ENCODE results near the gene BLOC1S3. TPM values are rescaled to one million over a fixed set of nuclear protein-coding genes. Genes with fewer than 3 reads are reported as not detected.
A peak's percentile ranks its signal among the peaks of the same experiment; 100 is the strongest.

BLOC1S3 gene
- total and polyA plus RNA-seq, 4 donors = 4.2 to 17.3 (median 8.1) TPM

DNA sequence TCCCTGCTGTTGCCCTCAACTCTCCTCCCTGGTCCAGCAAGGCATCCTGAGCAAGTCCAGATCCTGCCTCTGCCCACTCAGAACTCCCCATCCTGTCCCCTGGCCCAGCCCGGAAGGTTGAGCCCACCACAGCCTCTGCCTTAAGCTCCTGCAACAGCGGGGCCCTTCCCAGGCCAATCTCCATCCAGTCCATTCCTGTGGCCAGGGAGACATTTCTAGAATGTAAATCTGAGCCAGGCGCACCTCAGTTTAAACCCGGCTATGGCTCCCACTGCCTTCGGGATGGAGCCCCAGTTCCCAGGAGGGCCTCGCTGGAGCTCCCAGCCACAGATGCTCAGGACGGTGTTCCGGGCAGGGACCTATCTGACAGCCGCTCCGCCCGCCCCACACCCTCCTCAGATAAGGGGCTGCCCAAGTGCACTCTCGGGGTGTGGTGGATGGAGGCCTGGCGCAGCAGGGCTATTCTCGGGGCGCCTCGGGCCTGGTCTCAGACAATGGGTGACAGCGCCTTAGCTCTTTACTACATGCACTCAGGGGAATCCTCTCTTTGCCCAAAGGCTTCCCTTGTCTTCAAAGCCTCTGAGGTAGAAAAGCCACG is 5.9 kb upstream of the BLOC1S3 start:
- Histone ChIP-seq H3K4me3 (no peak overlapping the region), H3K36me3 (ENCODE audit: control insufficient read depth in 4 of 4, insufficient read depth in 4 of 4, low read length in 4 of 4) (no peaks in the 10 kb centered on the region), H3K9me3 (ENCODE audit: control insufficient read depth in 4 of 4, insufficient read depth in 3 of 4, low read length in 3 of 4) (no peaks in the 10 kb centered on the region), H3K9ac (ENCODE audit: insufficient read depth in 1 of 2, low read length in 2 of 2) (no peak overlapping the region), H3K27ac (ENCODE audit: low read depth in 1 of 2, low read length in 1 of 2) (no peak overlapping the region), H3K4me1 (ENCODE audit: control insufficient read depth in 5 of 5, insufficient read depth in 5 of 5, low read length in 5 of 5) (peaks cover 0 to 12% (median 2%) of the 10 kb centered on the region in 5 donors), H3K27me3 (ENCODE audit: control insufficient read depth in 3 of 3, insufficient read depth in 3 of 3, low read length in 2 of 3) (no peaks in the 10 kb centered on the region)
- whole genome bisulfite sequencing, 2 donors = 92 to 94% methylated on average over 17 of the region's 18 CpGs
- ATAC-seq (ENCODE audit: insufficient read depth, low FRiP score) = no peak
- no peak for DNase-seq
- TF ChIP-seq, protein P1, sequence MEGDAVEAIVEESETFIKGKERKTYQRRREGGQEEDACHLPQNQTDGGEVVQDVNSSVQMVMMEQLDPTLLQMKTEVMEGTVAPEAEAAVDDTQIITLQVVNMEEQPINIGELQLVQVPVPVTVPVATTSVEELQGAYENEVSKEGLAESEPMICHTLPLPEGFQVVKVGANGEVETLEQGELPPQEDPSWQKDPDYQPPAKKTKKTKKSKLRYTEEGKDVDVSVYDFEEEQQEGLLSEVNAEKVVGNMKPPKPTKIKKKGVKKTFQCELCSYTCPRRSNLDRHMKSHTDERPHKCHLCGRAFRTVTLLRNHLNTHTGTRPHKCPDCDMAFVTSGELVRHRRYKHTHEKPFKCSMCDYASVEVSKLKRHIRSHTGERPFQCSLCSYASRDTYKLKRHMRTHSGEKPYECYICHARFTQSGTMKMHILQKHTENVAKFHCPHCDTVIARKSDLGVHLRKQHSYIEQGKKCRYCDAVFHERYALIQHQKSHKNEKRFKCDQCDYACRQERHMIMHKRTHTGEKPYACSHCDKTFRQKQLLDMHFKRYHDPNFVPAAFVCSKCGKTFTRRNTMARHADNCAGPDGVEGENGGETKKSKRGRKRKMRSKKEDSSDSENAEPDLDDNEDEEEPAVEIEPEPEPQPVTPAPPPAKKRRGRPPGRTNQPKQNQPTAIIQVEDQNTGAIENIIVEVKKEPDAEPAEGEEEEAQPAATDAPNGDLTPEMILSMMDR (IDR thresholded peaks at IDR 0.05; ENCODE audit: control extremely low read depth, extremely low read depth) = no peak

DNA sequence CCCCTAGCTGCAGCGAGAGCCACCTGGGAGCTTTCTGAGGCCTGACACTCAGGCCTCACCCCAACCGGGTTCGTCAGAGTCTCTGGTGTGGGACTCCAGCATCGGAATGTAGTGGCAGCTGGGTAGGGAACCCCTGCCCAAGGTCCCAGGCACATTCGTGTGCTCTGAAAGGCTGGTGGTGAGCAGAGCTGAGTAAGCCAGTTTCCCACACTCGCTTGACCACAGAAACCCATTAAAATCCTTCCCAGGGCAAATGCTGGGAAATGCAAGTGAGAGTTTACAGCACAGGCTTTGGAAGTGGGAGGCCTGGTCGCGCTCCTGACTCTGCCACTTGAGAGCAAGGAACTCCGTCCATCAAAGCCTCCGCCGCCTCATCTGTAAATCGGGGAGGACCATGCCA is 4.8 kb upstream of the BLOC1S3 start:
- Histone ChIP-seq H3K27me3 (ENCODE audit: control insufficient read depth in 3 of 3, insufficient read depth in 3 of 3, low read length in 2 of 3) (no peaks in the 10 kb centered on the region), H3K9me3 (ENCODE audit: control insufficient read depth in 4 of 4, insufficient read depth in 3 of 4, low read length in 3 of 4) (no peaks in the 10 kb centered on the region), H3K4me3 (no peak overlapping the region), H3K27ac (ENCODE audit: low read depth in 1 of 2, low read length in 1 of 2) (no peak overlapping the region), H3K36me3 (ENCODE audit: control insufficient read depth in 4 of 4, insufficient read depth in 4 of 4, low read length in 4 of 4) (no peaks in the 10 kb centered on the region), H3K9ac (ENCODE audit: insufficient read depth in 1 of 2, low read length in 2 of 2) (no peak overlapping the region), H3K4me1 (ENCODE audit: control insufficient read depth in 5 of 5, insufficient read depth in 5 of 5, low read length in 5 of 5) (peaks cover 0 to 12% (median 3%) of the 10 kb centered on the region in 5 donors)
- 67 to 81% methylated on average over 12 of the region's 12 CpGs for WGBS, 2 donors
- TF ChIP-seq, protein P1 (IDR thresholded peaks at IDR 0.05; ENCODE audit: control extremely low read depth, extremely low read depth) = no peak
- no peak for DNase-seq
- no peak for ATAC-seq (ENCODE audit: insufficient read depth, low FRiP score)

DNA sequence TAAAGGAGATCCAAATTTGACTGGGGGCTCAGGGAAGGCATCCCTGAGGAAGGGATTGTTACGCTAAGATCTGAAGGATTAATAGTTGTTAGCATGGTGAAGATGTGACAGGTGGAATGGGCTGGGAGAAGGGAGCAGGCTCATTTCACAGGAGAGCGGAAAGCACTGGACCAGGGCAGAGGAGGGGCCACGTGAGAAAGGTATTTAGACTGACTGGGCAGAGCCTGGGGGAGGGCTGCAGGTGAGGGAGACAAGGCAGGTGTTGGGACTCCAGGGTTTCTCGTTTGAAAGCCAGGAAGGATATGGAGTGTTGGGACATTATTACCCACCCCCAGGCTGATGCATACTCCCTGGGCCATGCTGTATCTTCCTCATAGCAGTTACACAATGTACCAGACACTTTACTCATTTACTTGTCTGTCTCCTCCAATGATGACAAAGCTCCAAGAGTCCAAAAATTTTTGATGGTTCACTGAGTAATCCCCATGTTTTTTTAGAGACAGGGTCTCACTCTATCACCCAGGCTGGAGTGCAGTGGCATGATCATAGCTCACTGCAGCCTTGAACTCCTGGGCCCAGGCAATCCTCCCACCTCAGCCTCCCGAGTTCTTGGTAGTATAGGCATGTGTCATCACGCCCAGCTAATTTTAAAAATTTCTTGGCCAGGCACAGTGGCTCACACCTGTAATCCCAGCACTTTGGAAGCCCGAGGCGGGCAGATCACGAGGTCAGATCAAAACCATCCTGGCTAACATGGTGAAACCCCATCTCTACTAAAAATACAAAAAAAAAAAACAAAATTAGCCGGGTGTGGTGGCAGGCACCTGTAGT is 2.9 kb upstream of the BLOC1S3 start:
- peaks cover 0 to 3% (median 0%) of the 10 kb centered on the region in 4 donors for H3K36me3 ChIP-seq (ENCODE audit: control insufficient read depth in 4 of 4, insufficient read depth in 4 of 4, low read length in 4 of 4)
- WGBS, 2 donors = 79 to 84% methylated on average over 10 of the region's 10 CpGs
- DNase-seq (no peak), ATAC-seq (ENCODE audit: insufficient read depth, low FRiP score) (no peak)
- peaks cover 0 to 18% (median 7%) of the 10 kb centered on the region in 5 donors for H3K4me1 ChIP-seq (ENCODE audit: control insufficient read depth in 5 of 5, insufficient read depth in 5 of 5, low read length in 5 of 5)
- H3K9me3 ChIP-seq (ENCODE audit: control insufficient read depth in 4 of 4, insufficient read depth in 3 of 4, low read length in 3 of 4) = no peaks in the 10 kb centered on the region
- peak overlapping the region in 1 of 2 donors; percentile 5 for H3K27ac ChIP-seq (ENCODE audit: low read depth in 1 of 2, low read length in 1 of 2)
- no peak overlapping the region for H3K4me3 ChIP-seq
- no peak overlapping the region for H3K9ac ChIP-seq (ENCODE audit: insufficient read depth in 1 of 2, low read length in 2 of 2)
- no peaks in the 10 kb centered on the region for H3K27me3 ChIP-seq (ENCODE audit: control insufficient read depth in 3 of 3, insufficient read depth in 3 of 3, low read length in 2 of 3)
- TF ChIP-seq, protein P1 (IDR thresholded peaks at IDR 0.05; ENCODE audit: control extremely low read depth, extremely low read depth) = no peak
